Cardiac ventricle fibroblast (primary cell): ENCODE results near the gene NOCT. TPM values are rescaled to one million over a fixed set of nuclear protein-coding genes. Genes with fewer than 3 reads are reported as not detected.

Source experiments
- total RNA-seq: library from RNA; depleted of rRNA; stranded (reverse); fragments of >200 nt; gene quantifications from 2 replicates; pipeline ENCODE4 v1.2.3, GENCODE V29; 2015

Gene NOCT, protein sequence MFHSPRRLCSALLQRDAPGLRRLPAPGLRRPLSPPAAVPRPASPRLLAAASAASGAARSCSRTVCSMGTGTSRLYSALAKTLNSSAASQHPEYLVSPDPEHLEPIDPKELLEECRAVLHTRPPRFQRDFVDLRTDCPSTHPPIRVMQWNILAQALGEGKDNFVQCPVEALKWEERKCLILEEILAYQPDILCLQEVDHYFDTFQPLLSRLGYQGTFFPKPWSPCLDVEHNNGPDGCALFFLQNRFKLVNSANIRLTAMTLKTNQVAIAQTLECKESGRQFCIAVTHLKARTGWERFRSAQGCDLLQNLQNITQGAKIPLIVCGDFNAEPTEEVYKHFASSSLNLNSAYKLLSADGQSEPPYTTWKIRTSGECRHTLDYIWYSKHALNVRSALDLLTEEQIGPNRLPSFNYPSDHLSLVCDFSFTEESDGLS
- 7.6 and 10.3 TPM in 2 replicates for total RNA-seq

DNA sequence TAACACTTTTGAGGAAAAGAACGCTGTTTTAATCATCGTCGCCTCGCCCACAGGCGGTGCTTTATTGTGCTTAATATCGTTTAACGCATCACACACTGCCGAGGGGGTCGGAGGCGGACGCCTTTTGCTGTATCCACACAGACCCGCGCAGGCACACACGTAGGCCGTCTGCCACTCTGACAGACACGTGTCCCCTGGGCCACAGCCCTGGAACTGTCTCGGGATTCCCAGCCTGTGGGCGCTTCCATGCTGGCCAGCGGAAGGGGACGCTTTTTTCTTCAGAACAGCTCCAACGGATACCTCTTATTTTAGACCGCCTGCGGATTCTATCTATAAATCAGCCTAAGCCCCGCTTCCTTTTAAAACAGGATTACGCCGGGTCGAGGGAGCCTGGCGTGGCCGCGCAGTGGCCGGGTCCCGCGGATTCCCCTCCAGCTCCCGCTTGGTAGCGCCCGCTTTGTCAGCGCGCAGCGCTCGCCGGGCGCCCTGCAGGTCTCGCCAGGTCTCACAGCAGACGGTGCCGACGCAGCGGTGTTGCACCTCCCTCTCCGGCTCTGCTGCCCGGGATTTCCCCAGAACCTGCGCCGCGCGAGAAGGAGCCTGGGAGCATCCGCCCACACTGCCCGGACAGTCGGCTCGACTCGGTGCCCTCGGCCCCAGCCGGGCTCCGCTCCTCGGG lies at the start of gene NOCT:
Gene NOCT (plus strand): TSS at position 513 of the 679 bp plus-strand sequence. CDS start 201 bp downstream, outside the sequence.

Other genes with a start within 250 kb of the NOCT start
- 23.4 and 25.2 TPM in 2 replicates for gene ELF2, start 161.4 kb downstream of the NOCT start, total RNA-seq